ENCODE measurements around the gene OAS2.

Gene OAS2, protein sequence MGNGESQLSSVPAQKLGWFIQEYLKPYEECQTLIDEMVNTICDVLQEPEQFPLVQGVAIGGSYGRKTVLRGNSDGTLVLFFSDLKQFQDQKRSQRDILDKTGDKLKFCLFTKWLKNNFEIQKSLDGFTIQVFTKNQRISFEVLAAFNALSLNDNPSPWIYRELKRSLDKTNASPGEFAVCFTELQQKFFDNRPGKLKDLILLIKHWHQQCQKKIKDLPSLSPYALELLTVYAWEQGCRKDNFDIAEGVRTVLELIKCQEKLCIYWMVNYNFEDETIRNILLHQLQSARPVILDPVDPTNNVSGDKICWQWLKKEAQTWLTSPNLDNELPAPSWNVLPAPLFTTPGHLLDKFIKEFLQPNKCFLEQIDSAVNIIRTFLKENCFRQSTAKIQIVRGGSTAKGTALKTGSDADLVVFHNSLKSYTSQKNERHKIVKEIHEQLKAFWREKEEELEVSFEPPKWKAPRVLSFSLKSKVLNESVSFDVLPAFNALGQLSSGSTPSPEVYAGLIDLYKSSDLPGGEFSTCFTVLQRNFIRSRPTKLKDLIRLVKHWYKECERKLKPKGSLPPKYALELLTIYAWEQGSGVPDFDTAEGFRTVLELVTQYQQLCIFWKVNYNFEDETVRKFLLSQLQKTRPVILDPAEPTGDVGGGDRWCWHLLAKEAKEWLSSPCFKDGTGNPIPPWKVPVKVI

DNA sequence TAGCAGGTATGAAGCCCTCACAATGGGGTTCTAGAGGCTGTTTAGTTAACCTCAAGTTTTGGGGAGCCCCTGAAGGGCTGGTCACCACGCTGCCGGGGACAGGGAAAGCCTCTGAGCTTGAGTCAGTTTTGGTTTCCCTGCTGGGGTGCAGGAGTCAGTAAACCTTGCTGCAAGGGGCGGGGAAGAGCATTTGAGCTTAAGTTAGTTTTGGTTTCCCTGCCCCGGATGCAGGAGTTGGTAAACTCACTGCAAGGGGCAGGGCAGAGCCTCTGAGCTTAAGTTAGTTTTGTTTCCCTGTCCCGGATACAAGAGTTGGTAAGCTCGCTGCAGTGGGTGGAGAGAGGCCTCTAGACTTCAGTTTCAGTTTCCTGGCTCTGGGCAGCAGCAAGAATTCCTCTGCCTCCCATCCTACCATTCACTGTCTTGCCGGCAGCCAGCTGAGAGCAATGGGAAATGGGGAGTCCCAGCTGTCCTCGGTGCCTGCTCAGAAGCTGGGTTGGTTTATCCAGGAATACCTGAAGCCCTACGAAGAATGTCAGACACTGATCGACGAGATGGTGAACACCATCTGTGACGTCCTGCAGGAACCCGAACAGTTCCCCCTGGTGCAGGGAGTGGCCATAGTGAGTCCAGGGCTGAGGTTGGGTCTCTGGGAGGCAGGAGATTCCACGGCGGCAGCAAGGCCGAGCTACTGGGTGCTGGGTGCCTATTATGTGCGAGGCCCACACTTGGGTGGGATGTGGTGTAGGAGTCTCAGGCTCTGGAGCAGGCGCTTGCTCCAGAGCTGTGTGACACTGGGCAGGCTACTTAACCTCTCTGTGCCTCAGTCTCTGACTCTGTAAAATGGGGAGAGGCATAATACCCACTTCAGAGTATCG, at the start of gene OAS2:
Gene OAS2, plus strand, starts transcription at position 357 of the 878 bp plus-strand sequence. Its CDS starts 90 bp downstream, at position 447.
- DNase-seq (ENCODE audit: low read depth, low spot score) = no peak

DNA sequence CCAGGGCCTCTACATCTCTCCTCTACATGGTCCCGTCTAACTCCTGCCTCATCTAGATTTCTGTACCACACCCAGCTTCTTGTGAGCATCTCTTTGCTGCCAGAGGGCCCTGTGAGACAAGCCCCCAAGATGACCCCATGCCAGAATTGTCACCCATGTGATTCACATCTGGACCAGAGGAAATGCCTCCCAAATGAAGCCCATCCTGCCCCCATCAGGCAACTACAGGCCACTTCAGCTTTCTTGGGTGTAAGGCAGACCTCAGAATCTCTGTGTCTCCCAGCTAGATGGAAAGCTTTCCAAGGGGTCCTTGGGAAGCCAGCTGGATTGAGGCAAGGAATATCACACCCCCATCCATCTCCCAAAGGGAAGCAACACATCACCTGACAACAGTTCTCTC, 49.3 kb upstream of the OAS2 start:
- DNase-seq (ENCODE audit: low read depth, low spot score) = no peak

DNA sequence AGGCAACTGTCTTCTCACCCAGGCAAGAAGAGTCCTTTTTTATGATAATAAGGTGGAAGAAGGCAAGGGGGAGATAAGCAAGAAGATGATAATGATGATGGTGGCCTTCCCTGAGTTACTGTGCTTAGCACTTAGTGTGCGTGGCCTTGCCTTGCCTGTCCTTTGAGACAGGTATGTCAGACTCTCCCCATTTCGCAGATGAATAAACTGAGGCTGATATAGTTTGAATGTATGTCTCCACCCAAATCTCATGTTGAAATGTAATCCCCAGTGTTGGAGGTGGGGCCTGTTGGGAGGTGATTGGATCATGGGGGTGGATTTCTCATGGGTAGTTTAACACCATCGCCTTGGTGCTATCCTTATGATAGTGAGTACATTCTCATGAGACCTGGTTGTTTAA, 48.6 kb upstream of the OAS2 start:
- DNase-seq (ENCODE audit: low read depth, low spot score) = no peak

DNA sequence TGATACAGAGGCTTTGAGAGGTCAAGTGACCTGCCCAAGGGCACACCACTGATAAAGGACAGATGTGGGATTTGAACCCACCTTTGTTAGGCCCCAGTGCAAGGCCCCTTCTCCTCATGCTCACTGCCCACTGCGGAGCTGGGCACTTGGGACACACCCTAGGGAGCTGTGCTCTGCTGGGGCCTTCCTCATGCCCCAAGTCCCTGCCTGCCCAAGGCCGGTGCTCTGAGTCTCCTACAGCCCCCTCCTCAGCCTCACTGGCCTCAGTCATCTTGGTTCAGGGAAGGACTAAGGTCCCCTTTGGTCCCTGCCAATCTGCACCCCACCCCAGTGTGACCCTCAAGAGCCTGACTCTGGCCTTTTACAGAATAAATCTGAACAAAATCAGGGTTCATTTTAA, 48.0 kb upstream of the OAS2 start:
- DNase-seq (ENCODE audit: low read depth, low spot score) = no peak

DNA sequence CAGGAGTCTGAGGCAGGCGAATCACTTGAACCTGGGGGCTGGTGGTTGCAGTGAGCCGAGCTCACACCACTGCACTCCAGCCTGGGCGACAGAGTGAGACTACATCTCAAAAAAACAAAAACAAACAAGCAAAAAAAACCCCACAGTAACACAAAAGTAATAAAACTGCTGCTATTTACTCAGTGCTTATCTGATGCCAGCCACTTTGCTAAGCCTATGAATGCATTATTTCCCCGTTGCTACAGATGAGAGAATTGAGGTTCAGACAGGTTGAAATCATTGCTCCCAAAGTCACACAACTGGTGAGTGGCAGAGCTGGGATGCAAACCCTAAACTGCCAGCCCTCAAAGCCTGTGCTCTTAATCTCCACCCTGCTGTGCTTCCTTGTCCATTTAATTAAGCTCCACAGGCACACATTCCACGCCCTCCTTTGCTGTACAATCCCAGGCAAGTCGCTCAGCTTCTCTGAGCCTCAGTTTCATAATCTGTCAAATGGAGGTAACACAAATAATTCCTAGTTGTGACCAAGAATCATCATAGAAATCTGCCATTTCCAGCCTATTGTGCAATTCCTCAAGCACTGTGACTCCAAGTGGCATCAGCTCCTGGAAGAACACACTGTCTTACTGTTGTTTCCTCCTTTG, 45.7 kb upstream of the OAS2 start:
- peak; percentile 17 for DNase-seq (ENCODE audit: low read depth, low spot score)

DNA sequence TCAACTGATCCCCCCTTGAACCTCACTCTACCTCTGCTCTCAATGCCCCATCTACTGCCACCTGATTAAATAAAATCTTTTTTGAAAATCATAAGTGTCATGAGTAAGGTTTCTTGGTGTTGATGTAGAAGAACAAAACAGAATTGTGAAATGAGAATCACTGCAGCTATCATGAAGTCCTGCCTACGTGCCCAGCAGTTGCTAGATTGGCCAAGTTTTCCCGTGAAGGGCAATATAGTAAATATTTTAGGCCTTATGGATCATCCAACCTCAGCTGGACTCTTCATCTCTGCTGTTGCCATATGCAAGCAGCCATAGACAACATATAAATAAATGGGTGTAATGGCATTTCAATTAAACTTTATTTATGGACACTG, 45.2 kb upstream of the OAS2 start:
- no peak for DNase-seq (ENCODE audit: low read depth, low spot score)

DNA sequence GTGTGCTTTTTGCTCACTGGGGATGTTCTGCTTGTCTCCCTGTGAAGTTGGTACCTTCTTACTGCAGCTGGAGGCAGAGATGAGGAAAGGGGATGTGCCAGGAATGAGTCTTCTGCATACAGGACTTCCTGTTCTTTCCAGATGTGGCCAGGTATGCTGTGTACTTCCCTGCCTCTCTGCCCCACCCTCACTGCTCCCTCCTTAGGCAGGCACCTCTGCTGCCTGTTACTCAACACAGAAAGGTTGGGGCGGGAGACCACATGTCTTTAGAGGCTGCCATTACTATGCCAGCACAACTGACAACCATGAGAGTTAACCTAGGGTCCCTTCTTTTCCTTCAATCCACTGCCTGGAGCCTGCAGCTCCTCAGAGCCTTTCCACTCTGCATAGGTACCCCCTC, 42.1 kb upstream of the OAS2 start:
- no peak for DNase-seq (ENCODE audit: low read depth, low spot score)

DNA sequence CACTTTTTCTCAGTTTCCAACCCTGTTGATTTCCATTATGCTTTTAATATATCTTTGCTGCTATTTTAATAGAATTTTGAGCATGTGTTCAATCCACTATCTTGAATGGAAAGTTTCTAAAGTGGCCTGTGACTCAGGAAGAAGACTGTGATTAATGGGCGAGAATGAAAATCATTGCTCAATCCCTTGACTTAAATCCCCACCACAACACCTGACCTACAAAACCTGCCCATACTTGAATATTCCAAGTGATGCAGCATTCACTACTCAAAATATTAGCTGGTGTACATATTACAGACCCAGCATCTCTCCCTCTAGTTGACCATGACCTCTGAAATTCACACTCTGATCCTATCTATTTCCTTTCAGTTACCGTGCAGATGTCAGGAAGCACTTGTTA, 41.4 kb upstream of the OAS2 start:
- DNase-seq (ENCODE audit: low read depth, low spot score) = no peak

DNA sequence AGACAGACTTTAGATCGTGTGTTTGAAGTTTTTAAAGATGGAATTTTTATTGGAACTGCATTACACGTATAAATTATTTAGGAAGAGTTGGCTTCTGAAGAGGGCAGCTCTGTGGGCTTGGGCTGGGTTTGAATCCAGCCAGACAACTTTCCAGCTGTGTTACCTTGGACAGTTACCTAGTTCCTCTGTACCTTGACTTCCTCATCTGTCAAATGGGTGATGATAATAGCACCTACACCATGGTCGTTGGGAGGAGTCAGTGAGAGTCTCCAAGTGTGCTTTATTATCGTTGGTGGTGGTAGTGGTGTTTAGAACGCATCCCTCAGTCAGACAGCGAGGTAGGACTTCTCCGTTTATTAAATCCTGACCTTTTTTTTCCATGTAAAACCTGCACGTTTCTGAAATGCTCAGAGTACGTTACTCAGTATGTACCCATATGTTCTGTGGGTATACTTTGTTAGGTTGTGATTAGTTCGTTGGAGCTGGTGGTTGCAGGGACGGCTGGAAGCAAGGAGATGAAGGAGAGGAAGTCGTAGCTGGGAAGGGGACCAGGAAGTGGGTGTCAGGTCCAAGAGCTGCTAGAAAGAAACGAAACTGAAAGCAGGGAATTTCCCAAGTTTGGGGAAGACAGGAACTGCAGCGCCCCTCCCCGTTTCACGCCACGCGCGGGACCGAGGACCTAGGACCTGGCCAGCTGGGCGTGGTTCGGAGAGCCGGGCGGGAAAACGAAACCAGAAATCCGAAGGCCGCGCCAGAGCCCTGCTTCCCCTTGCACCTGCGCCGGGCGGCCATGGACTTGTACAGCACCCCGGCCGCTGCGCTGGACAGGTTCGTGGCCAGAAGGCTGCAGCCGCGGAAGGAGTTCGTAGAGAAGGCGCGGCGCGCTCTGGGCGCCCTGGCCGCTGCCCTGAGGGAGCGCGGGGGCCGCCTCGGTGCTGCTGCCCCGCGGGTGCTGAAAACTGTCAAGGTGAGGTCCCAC, 40.3 kb upstream of the OAS2 start, which contains the start of gene OAS3:
Gene OAS3, plus strand, starts transcription at position 734 of the 979 bp plus-strand sequence. Its CDS starts 57 bp downstream, at position 791.
- no peak for DNase-seq (ENCODE audit: low read depth, low spot score)

DNA sequence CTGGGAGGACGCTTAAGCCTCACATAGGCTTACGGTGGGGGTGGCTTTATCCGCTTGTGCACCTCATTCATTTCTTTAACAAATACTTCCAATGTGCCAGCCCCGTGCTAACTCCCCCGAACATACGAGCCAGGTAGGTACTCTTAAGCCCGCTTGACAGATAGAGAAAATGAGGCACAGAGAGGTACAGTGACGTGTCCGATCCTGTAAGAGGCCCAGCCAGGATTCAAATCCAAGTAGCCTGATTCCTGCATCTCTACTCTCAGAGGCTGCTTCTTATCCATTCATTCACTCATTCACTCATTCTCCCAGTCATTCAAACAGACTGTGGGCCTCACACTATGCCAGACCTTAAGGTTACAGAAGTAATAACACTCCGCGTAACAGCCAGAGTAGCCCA, 39.6 kb upstream of the OAS2 start:
- DNase-seq (ENCODE audit: low read depth, low spot score) = no peak

DNA sequence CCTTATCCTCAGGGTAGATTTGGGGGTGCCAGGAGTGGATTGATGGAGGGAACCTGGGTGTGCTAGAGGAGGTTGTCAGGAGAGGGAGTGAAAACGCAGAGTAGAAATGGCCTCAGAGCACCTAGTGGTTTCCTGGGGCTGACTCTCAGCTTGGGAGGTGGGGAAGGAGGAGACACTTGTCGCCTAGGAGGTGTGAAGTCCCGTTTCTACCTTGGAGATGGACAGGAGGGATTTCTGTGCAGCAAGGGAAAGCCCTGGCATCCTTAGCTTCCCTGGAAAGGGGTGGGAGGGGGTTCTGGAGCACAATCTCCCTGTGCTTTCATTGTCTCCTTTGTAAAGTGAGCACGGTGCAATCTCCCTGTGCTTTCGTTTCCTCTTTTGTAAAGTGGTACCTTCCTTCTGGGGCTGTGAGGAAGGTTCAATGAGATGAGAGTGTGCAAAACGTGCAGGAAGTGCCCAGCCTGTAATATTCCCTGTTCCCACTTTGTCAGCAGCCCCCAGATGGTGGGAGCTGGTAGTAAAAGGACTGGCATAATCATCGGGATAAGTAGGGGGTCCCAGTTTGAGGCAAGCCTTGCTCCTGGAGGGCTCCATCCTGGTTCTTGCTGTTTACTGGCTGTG, 38.4 kb upstream of the OAS2 start:
- DNase-seq (ENCODE audit: low read depth, low spot score) = no peak

DNA sequence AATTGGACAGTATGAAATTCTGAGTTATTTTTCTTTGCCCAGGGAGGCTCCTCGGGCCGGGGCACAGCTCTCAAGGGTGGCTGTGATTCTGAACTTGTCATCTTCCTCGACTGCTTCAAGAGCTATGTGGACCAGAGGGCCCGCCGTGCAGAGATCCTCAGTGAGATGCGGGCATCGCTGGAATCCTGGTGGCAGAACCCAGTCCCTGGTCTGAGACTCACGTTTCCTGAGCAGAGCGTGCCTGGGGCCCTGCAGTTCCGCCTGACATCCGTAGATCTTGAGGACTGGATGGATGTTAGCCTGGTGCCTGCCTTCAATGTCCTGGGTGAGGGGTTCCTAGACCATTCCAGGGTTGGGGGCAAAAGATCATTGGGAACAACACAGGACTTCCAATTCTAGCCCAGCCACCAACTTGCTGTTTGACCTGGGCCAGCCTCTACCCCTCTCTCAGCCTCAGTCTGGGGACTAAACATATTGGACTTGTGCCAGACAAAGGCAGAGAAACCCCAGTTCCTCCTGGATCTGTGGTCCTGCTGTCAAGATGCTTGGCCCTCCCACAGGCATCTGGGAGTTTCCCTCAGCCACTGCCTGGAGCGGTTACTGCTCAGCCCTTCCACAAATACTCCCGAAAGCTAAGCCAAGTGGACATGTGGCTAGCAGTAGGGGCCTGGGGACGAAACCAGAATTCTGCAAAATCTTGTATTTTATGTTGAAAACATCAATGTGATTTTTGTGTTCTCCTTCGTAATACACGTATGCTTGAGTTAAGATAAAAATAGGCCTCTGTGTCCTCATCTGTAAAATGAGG, 36.6 kb upstream of the OAS2 start:
- no peak for DNase-seq (ENCODE audit: low read depth, low spot score)

DNA sequence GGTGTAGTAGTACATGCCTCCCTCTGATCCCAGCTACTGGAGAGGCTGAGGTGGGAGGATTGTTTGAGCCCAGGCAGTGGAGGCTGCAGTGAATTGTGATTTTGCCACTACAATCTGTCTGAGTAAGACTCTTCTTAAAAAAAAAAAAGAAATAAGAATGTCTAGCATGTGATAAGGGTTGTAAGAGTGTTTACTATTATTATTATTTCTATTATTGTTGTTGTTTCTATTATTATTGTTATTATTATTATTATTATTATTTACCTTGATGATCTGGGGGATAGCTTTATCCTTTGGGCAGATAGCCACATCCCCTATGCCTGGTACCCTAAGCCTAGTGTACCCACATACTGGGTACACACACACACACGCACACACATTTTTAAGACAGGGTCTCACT, 35.7 kb upstream of the OAS2 start:
- no peak for DNase-seq (ENCODE audit: low read depth, low spot score)

DNA sequence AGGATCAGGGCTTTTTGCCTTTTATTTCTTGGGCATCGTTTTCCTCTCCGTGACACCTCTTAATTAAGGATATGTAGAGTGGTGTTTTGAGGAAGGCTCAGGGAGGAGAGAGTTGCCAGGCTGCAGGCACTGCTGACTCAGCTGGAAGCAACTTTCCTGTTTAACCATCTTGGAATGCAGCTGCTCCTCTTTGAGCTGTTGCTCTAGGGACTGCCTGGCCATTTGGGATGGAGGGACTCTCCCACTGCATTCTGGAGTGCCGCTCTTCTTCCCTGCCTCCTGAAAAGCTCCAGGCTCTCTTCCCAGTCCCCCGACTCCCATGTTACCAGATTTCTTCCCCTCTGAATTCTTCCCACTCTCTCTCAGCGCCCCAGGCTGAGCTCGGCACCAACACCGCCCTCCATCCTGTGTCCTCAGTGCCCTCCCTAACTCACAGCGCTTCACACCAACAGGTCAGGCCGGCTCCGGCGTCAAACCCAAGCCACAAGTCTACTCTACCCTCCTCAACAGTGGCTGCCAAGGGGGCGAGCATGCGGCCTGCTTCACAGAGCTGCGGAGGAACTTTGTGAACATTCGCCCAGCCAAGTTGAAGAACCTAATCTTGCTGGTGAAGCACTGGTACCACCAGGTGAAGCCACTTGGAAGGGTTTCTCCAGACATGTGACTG, 34.2 kb upstream of the OAS2 start:
- DNase-seq (ENCODE audit: low read depth, low spot score) = no peak

DNA sequence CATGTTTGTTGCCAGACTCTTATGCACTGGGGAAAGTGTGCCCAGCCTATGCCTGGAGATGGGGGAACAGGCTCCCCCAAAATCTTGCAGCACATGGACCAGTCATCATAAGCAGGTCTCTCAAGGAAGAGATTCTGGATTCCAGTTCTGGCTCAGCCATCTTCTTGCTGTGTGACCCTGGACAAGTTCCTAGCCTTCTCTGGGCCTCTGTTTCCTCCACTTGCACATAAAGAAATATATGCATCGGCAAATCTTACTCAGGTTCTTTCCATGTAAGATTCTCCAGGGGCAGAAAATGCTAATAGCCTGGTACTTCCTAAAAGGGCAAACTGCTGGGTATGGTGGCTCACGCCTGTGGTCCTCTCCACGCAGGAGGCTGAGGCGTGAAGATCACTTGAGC, 32.8 kb upstream of the OAS2 start:
- no peak for DNase-seq (ENCODE audit: low read depth, low spot score)

DNA sequence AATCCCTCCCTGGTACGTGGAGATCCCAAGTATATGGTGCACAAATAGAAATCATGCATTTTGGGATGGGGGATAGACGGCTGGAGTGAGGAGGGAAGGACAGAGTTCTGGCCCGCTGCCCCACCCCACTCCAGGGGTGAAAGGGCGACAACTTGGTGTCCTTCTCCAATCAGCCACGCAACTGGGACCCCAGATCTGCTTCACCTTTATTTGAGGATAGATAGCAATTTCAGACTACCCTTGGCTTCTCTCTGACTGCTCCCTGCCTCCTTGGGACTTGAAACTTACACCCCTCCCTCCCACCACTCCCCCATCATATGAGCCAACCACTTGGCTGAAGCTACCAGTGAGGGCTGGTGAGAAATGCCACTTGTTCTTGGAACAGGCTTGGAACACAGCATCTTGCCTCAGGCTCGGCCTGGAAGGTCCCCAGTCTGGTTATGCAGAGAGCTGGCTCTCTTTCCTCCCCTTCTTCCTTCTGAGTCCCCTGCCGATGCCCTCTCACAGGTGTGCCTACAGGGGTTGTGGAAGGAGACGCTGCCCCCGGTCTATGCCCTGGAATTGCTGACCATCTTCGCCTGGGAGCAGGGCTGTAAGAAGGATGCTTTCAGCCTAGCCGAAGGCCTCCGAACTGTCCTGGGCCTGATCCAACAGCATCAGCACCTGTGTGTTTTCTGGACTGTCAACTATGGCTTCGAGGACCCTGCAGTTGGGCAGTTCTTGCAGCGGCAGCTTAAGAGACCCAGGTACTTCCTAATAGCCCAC, 31.9 kb upstream of the OAS2 start:
- no peak for DNase-seq (ENCODE audit: low read depth, low spot score)

DNA sequence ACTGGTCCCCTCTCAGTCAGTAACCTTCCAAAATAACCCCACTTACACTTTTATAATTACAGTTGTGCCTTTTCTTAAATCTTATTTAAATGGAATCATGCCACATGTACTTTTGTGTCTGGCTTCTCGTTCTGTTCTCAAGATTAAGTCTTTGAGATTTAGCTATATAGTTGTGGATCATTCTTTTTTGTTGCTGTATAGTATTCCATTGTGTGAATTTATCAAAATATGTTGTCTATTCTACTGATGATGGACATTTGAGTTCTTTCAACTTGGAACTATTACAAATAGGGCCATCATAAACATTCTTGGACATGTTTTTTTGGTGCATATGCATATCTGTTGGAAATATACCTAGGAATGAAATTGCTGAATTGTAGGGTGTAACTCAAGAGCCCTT, 31.0 kb upstream of the OAS2 start:
- DNase-seq (ENCODE audit: low read depth, low spot score) = no peak

DNA sequence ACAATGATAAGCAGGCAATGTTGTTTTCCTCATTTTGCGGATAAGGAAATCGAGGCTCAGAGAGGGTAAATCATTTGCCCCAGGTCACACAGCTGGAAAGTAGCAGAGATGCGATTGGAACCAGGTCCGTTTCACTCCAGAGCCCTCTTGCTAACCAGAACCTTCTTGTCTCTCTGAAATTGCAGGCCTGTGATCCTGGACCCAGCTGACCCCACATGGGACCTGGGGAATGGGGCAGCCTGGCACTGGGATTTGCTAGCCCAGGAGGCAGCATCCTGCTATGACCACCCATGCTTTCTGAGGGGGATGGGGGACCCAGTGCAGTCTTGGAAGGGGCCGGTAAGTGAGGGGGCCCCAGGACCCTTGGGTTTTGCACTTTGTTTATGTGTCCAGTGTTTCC, 30.6 kb upstream of the OAS2 start:
- DNase-seq (ENCODE audit: low read depth, low spot score) = no peak
